Caco-2 (cell line): ENCODE data around the gene PPP4R1. TPM values are rescaled to one million over a fixed set of nuclear protein-coding genes. Genes with fewer than 3 reads are reported as not detected.

Experiments used
- BruUV-seq: library from RNA; stranded (reverse); fragments of 400-500 nt; replicated peaks from 2 replicates; lab custom pipeline; 2021; lab: Mats Ljungman, UMichigan
- CTCF ChIA-PET: fragments of 300-600 bp; sonication (Branson Sonifier 250); formaldehyde crosslinking; loops from one replicate; lab custom pipeline; 2022; ENCODE audit warnings: antibody characterized with exemption; lab: Charles Lee
- POLR2A ChIA-PET: fragments of 300-600 bp; sonication (Branson Sonifier 250); formaldehyde crosslinking; loops from one replicate; lab custom pipeline; 2022; ENCODE audit warnings: antibody characterized with exemption; lab: Charles Lee
- DNase-seq, 2 experiments: peaks; one replicate each; pipeline versions ENCODE4 v3.0.0 to v3.0.0-alpha.2; 2020 to 2022
- H3K27me3 ChIP-seq: replicated peaks from 2 replicates; pipeline ENCODE4 v1.6.0; 2011; ENCODE audit warnings: low read length; ENCODE audit not compliant: control insufficient read depth, insufficient read depth
- H3K36me3 ChIP-seq: 2 replicates; pipeline ENCODE4 v1.5.1; 2011; ENCODE audit warnings: low read length; ENCODE audit not compliant: control insufficient read depth, insufficient read depth
- H3K4me1 ChIP-seq: fragments of 250-450 bp; sonication (Bioruptor Pico); 2 replicates; pipeline ENCODE4 v1.5.1; 2020; ENCODE audit warnings: mild to moderate bottlenecking
- H3K4me3 ChIP-seq: 2 replicates; pipeline ENCODE4 v1.5.1; 2011; ENCODE audit warnings: low read depth, mild to moderate bottlenecking, control low read depth, low read length
- H3K9me3 ChIP-seq: fragments of 250-450 bp; sonication (Bioruptor Pico); 2 replicates; pipeline ENCODE4 v1.5.1; 2020; ENCODE audit warnings: mild to moderate bottlenecking, moderate library complexity
- H3K27ac Mint-ChIP-seq: one replicate; pipeline ENCODE4 v1.8.0; 2022; ENCODE audit warnings: mixed read lengths; ENCODE audit not compliant: unreplicated experiment
- H3K27me3 Mint-ChIP-seq: one replicate; pipeline ENCODE4 v1.8.0; 2022; ENCODE audit warnings: mixed read lengths; ENCODE audit not compliant: insufficient read depth, unreplicated experiment
- H3K36me3 Mint-ChIP-seq: one replicate; pipeline ENCODE4 v1.8.0; 2022; ENCODE audit warnings: mild to moderate bottlenecking, mixed read lengths; ENCODE audit not compliant: insufficient read depth, unreplicated experiment
- H3K4me1 Mint-ChIP-seq: one replicate; pipeline ENCODE4 v1.8.0; 2022; ENCODE audit warnings: low read depth, mixed read lengths; ENCODE audit not compliant: unreplicated experiment
- H3K4me3 Mint-ChIP-seq: one replicate; pipeline ENCODE4 v1.8.0; 2022; ENCODE audit warnings: mild to moderate bottlenecking, moderate library complexity, mixed read lengths; ENCODE audit not compliant: unreplicated experiment
- H3K9me3 Mint-ChIP-seq: one replicate; pipeline ENCODE4 v1.8.0; 2022; ENCODE audit warnings: mixed read lengths; ENCODE audit not compliant: unreplicated experiment
- CTCF ChIP-seq, 2 experiments: fragments of 200-600 bp in 1 of 2; IDR thresholded peaks; 1 replicate in 1 of 2; 2 replicates in 1 of 2; pipeline versions ENCODE4 v1.5.1 to v1.8.0; 2011 to 2022; ENCODE audit warnings: antibody characterized with exemption in 1 of 2, control low read depth in 1 of 2, inconsistent platforms in 1 of 2, low read depth in 1 of 2, low read length in 1 of 2, mild to moderate bottlenecking in 1 of 2, moderate library complexity in 1 of 2; ENCODE audit not compliant: insufficient read depth in 1 of 2, severe bottlenecking in 1 of 2, unreplicated experiment in 1 of 2
- intact Hi-C: fragments of 100-400 bp; cut with micrococcal nuclease; formaldehyde crosslinking; loops from one replicate; pipeline ENCODE4 v1.10.0; 2022; ENCODE audit not compliant: unreplicated experiment
- total RNA-seq: library from RNA; stranded (reverse); gene quantifications from 2 replicates; pipeline ENCODE4 v1.2.3, GENCODE V29; 2022

PPP4R1 gene
- total RNA-seq, 1 experiment from 2014 or later: 96.6 TPM

DNA sequence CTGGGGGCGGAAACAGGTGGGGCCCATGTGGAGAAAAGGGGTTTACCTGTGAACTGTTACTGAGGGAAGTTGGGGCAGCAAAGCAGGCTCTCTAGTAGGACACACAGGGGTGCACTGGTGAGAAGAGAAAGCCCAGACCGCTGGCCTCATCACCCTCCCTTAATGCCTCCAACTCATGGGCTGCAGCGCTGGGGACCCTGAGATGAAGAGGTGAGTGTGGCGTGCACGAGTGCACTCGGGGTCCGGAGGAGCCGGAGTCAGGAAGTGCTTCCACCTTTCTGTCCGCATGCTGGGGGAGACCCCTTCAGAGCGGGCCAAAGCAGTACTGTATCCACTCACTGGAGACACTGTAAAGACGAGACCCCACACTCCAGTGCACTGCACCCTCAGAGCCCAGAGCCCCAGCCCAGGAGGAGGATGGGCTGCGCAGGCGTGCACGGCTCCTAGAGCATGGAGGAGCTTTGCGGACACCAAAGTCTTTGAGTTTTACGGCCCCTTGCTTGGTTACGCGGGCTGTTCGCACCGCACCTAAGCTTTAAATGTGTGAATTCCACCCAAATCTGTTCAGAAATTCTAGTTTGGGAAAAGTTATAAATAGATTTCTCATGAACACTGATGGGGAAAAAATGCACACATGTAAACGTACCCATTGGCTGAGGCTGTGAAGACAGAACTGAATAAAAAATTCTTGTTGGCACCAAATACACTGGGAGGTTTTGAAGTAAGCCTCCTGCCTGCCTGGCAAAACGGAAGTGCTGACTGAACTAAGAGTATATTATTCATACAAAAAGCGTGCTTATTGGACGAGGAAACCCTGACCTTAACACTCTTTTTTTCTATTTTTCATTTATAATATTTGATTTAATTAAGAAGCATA is 45.4 kb upstream of the PPP4R1 start:
- H3K4me3 Mint-ChIP-seq: no peak overlapping the region
- peaks cover 9% of the 10 kb centered on the region for H3K4me1 Mint-ChIP-seq
- H3K36me3 ChIP-seq: no peaks in the 10 kb centered on the region
- peaks cover 7% of the 10 kb centered on the region for H3K9me3 Mint-ChIP-seq
- H3K27me3 Mint-ChIP-seq: no peaks in the 10 kb centered on the region
- DNase-seq: no peak
- no peak for TF ChIP-seq CTCF (IDR thresholded peaks at IDR 0.05; ENCODE audit: insufficient read depth in 1 of 2, low read depth in 1 of 2, low read length in 1 of 2, severe bottlenecking in 1 of 2, unreplicated experiment in 1 of 2)
- POLR2A ChIA-PET: no interaction called here
- peaks cover under 1% of the 10 kb centered on the region; the same call in 1 of the 2 replicates for H3K4me1 ChIP-seq
- intact Hi-C loops: no loop called here
- CTCF ChIA-PET: no interaction called here
- H3K27me3 ChIP-seq: no peaks in the 10 kb centered on the region
- no peak overlapping the region for H3K27ac Mint-ChIP-seq
- no peaks in the 10 kb centered on the region for H3K36me3 Mint-ChIP-seq
- no peak overlapping the region for H3K4me3 ChIP-seq
- BruUV-seq: no TSS peak
- H3K9me3 ChIP-seq: no peaks in the 10 kb centered on the region

DNA sequence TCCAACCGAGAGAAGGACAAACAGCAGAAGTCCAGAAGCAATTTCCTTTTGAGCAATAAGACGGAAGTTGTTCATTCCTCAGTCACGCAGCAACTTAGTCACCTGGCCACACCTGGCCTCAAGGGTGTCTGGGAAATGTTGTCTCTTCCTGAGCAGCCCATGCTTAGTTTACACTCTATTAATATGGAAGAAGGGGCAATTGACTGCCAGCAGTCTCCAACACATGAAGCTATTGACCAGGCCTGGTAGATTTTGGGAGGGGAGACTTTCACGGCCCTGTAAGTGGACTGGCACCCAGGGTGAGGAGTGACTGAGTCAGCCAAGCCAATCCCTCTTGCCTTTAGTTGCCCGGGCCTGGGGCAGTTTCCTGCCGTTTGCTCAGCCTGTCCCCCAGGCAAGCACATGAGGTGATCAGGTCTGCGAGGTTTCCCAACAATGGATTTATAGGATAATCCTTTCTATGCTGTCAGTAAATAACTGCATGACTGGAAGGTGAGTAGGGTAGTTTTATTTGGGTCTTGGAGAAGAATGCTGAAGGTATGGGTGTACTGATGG is 43.8 kb upstream of the PPP4R1 start:
- no peaks in the 10 kb centered on the region for H3K36me3 Mint-ChIP-seq
- ChIA-PET CTCF (no interaction called here), POLR2A (no interaction called here)
- BruUV-seq: no TSS peak
- no peaks in the 10 kb centered on the region for H3K27me3 ChIP-seq
- DNase-seq: no peak
- H3K27ac Mint-ChIP-seq: no peak overlapping the region
- no peaks in the 10 kb centered on the region for H3K4me1 ChIP-seq
- no peaks in the 10 kb centered on the region for H3K9me3 ChIP-seq
- no peak for TF ChIP-seq CTCF (IDR thresholded peaks at IDR 0.05; ENCODE audit: insufficient read depth in 1 of 2, low read depth in 1 of 2, low read length in 1 of 2, severe bottlenecking in 1 of 2, unreplicated experiment in 1 of 2)
- H3K36me3 ChIP-seq: no peaks in the 10 kb centered on the region
- intact Hi-C loops: no loop called here
- H3K4me1 Mint-ChIP-seq: peaks cover 6% of the 10 kb centered on the region
- H3K27me3 Mint-ChIP-seq: no peaks in the 10 kb centered on the region
- H3K9me3 Mint-ChIP-seq: no peaks in the 10 kb centered on the region
- H3K4me3 ChIP-seq: no peak overlapping the region
- no peak overlapping the region for H3K4me3 Mint-ChIP-seq

DNA sequence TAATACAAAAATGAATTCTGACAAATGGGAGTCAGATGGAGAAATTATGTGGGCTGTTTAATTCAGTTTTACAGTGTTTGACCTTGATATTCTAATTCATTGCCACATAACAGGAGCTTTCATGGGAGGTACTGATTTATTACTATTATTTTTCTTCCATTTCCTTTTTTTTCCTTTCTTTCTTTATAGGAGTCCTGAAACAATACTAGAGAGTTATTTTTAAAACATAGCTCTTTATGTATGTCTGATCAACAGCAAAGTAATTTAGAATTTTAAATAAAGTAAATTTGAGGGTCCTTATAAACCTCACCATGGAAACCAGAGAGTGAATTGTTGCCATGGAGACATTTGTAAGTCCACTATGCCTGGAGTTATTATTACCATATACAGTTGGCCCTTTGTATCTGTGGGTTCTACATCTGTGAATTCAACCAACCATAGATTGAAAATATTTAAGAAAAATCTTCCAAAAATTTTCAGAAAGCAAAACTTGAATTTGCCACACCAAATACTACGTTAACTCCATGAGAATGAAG is 40.9 kb upstream of the PPP4R1 start:
- no TSS peak for BruUV-seq
- H3K36me3 Mint-ChIP-seq: no peaks in the 10 kb centered on the region
- no peak for TF ChIP-seq CTCF (IDR thresholded peaks at IDR 0.05; ENCODE audit: insufficient read depth in 1 of 2, low read depth in 1 of 2, low read length in 1 of 2, severe bottlenecking in 1 of 2, unreplicated experiment in 1 of 2)

More for the DNA sequence above, 40.9 kb upstream of the PPP4R1 start:
- Mint-ChIP-seq H3K9me3 (no peaks in the 10 kb centered on the region), H3K27ac (no peak overlapping the region), H3K4me1 (peaks cover 6% of the 10 kb centered on the region), H3K4me3 (no peak overlapping the region), H3K27me3 (no peaks in the 10 kb centered on the region)
- no peak overlapping the region for H3K4me3 ChIP-seq
- no peaks in the 10 kb centered on the region for H3K9me3 ChIP-seq
- no peak for DNase-seq
- intact Hi-C loops: no loop called here
- no peaks in the 10 kb centered on the region for H3K36me3 ChIP-seq
- ChIA-PET CTCF (no interaction called here), POLR2A (no interaction called here)
- no peaks in the 10 kb centered on the region for H3K4me1 ChIP-seq
- no peaks in the 10 kb centered on the region for H3K27me3 ChIP-seq
